ENCODE results near the gene ZC2HC1B.
"Not testable (repeated sequence)": the region's sequence is repeated elsewhere in the genome, so short reads cannot be mapped to it uniquely, and the experiment has no call there.

Gene ZC2HC1B

DNA sequence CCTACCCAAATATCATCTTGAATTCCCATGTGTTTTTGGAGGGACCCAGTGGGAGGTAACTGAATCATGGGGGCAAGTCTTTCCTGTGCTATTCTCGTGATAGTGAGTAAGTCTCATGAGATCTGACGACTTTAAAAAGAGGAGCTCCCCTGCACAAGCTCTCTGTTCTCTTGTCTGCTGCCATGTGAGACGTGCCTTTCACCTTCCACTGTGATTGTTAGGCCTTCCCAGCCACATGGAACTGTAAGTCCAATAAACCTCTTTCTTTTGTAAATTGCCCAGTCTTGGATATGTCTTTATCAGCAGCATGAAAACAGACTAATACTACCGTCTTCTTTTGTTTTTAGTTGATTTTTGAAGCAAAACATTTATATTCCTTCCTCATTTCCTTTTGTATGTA is 52.8 kb downstream of the ZC2HC1B start:
- H3K27ac ChIP-seq; DNase-seq (ENCODE audit: low read depth, low spot score): not testable (repeated sequence)

DNA sequence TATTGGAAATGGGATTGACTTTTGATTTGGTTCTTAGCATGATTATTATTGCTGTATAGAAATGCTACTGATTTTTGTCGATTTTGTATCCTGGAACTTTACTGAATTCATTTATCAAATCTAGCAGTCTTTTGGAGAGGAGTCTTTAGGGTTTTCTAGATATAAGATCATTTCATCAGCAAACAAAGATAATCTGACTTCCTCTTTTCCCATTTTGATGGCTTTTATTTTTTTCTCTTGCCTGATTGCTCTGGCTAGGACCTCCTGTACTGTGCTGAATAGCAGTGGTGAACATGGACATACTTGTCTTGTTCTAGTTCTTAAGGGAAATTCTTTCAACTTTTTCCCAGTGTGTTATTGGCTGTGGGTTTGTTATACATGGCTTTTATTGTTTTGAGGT is 64.6 kb downstream of the ZC2HC1B start:
- DNase-seq (ENCODE audit: low read depth, low spot score) = no peak
- no peak overlapping the region for H3K27ac ChIP-seq

DNA sequence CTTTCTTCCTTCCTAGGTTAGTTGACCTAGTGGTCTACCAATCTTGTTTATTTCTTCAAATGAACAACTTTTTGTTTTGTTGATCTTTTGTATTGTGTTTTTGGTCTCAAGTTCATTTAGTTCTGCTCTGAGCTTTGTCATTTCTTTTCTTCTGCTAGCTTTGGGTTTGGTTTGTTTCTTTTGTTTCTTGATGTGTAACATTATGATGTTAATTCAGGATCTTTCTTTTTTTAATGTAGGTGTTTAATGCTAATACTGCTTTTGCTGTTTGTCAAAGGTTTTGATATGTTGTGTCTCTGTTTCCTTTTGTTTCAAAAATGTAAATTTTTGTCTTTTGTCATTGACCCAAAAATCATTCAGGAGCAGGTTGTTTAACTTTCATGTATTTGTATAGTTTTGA is 65.7 kb downstream of the ZC2HC1B start:
- no peak for DNase-seq (ENCODE audit: low read depth, low spot score)
- no peak overlapping the region for H3K27ac ChIP-seq

DNA sequence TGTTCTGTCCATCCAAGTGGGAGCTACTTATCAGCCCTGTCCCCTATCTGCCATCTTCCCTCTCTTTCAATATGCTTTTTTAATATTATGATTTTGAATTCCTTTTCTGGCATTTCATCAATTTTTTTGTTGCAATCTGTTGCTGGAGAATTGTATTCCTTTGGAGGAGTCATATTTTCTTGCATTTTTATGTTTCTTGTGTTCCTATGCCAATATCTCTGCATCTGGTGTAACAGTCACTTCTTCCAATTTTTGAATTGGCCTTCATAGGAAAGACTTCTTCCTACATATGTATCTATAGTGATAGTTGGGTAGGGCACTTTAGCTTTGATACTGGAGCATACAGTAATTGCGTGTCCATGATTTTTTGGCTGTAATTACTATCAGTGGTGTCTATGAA is 70.1 kb downstream of the ZC2HC1B start:
- H3K27ac ChIP-seq = no peak overlapping the region
- no peak for DNase-seq (ENCODE audit: low read depth, low spot score)

DNA sequence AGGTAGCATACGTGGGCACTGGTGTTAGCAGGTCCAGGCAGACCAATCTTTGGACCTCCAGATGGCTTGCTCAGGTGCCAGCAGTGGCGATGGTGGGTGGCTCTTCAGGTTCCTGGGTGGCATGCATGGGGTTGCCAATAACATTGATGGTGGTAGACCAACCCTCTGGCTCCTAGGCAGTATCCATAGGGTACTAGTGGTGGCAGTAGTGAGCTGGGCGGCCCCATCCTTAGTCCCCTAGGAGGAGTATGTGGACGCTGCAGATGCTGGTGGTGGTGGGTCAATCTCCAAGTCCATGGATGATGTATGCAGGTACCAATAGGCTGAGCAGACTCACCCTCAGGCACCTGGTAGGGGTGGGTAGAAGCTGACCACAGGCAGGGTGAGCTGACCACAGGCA is 70.6 kb downstream of the ZC2HC1B start:
- DNase-seq (ENCODE audit: low read depth, low spot score) = no peak
- H3K27ac ChIP-seq = no peak overlapping the region

DNA sequence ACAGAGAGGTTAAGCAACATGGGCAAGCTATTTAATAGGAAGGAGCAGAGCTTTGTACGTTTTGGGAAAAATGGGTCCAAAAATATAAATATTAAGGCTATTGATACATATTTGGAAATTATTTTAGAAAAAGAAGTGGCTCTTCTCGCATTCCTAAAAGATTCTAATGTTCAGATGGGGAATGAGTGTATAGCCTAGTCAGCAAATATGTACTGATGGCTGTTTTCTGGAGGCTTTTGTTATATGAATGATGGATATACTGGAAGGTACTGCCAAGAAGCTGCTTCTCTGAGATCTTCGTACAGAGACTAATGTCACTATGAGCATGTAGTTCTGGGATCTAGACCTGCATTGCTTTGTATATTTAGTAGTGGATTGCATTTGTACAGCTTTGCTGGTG is 72.1 kb downstream of the ZC2HC1B start:
- no peak for DNase-seq (ENCODE audit: low read depth, low spot score)
- H3K27ac ChIP-seq = no peak overlapping the region

DNA sequence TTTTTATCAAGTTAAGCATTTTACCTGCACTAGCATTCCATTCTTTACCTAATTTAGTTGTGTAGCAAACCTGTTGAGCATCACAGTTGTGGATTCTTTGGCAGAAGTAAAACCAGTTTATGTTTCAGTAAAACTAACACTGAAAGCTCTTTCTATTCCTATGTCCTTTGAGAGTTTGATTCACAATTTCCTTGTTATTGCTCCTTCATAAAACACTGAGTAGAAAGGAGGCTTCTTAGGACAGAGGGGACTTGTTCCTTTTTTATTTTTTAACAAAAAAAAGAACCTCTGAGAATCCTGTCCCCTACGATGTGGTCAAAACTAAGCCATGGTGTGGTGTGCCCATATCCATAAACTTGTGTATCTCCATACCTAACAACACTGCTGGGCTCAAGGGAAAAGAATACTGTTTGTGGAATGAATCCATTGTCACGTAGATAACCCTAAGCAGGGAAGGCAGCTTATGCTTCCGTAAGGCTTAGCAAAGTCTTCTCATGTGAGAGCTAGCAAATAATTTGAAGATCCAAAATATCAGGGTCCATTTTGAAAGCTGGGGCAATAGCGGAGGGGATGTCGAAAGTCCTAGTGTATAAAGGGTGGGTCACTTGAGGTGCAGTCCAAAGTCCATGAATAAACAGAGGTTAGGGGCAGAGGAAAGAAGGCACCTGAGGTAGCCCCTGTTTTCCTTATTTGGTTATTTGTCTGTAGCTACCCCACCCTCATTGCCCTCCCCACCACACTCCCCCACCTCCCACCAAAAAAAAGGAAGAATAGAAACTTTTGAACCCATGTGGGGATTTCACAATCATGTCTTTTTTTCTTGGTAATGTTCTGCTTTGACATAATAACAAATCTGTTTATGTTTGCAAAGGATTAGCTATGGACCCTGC is 72.7 kb downstream of the ZC2HC1B start:
- H3K27ac ChIP-seq = no peak overlapping the region
- DNase-seq (ENCODE audit: low read depth, low spot score) = no peak

DNA sequence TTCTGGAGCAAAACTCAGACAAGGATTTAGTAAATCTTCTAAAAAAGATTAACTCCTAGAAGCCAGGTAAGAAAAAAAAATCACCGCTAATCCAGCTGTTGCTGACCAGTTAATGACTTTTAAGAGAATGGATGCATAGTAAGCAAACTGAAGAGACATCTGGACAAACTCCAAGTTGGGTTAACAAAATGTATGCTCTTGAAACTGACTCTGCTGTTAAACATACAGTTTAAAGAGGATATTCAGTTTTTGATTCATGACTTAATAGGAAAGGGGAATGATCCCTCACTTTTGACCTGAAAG is 73.3 kb downstream of the ZC2HC1B start:
- no peak overlapping the region for H3K27ac ChIP-seq
- no peak for DNase-seq (ENCODE audit: low read depth, low spot score)

DNA sequence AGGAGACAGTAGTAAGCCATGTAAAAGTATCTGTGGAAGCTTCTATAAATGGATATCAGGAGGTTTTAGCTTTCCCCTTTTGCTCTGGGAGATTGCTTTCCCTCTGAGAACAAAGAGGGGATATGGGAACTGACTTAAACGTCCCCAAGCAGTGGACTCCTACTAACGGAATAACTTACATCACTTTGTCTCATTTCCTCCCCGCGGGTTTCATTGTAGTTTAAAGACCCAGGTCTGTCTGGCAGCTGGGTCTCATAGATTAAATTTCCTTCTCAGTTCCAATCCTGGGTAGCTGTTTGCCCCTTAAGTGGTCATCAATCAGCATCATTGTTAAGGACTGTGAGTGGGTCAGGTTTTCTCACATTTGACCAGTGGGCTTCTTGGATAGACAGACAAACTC is 75.1 kb downstream of the ZC2HC1B start:
- no peak overlapping the region for H3K27ac ChIP-seq
- no peak for DNase-seq (ENCODE audit: low read depth, low spot score)

DNA sequence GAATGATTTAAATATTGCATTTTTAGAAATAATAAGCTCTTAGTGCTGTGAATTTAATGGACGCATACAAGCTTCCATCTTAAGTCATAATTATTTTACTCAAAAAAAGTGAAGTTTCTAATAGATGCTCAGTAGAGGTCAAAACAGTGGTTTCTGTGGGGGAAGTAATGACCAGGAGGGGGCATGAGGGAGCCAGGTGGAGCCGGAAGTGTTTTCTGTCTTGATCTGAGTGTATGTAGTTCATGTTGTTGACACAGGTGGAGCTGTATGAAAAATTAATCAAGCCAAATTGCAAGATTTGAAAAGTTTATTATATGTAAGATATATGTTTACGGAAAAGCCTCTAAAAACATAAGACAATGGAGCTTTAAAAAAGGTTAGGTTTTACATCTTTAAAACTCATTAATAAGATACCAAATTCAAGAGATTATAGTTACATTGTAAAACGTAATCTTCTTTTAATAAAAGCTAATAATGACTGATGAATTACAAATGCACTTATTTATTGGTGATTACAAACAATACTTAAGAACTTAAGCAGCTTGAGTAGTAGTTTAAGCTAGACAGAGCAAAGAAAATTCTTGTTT is 75.8 kb downstream of the ZC2HC1B start:
- DNase-seq (ENCODE audit: low read depth, low spot score) = no peak
- no peak overlapping the region for H3K27ac ChIP-seq

DNA sequence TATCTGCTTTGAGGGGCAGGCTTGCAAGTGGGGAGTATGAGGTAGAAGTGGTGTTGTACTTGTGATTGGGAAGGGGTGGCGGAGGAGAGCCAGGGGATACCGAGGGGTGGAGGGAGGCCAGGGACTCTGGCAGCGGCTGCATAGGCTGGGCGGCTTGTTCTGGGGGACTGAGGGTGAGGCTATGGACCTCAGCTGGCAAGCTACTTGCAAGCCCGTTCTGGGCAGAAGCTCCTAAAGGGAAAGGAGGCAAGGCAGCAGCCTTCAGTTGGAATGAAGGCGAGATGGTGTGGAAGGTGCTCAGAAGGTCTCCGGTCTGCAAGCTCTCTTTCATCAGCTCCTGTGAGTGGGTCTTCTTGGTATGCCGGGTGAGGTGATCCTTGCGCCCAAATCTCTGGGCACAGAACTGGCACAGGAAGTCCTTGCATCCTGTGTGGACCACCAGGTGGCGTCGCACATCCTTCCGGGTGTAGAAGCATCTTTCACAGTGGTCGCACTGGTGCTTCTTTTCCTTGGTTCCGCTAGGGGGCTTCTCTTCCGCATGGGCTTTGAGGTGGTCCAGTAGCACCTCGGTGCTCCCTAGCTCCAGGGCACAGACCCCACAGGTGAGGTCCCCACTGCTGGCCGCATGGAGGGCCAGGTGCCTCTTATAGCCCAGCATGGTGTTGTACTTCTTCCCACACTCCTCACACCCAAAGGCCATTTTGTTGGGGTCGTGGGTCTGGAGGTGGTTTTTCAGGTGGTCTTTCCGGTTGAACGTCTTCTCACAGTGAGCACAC is 77.8 kb downstream of the ZC2HC1B start:
- DNase-seq (ENCODE audit: low read depth, low spot score) = no peak

DNA sequence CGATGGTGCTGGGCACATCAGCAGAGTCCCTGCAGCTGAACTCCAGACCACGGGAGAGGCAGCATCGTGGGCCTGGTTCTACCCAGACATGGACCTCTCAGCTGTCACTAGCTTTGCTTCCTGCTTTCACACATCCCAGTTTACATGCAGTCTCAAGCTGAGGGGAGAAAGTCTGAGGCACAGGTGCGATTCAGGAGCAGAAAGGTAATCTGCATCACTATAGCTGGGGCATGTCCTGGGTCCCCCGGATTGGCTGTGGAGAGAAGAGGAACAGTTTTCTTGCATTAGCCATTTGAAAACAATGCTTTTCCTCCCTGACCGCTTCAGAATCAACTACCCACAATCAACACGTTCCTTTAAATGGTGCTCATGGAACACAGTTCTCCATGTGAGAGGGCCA is 83.9 kb downstream of the ZC2HC1B start:
- DNase-seq (ENCODE audit: low read depth, low spot score) = no peak
- no peak overlapping the region for H3K27ac ChIP-seq

More for the DNA sequence above, 77.8 kb downstream of the ZC2HC1B start:
- H3K27ac ChIP-seq = no peak overlapping the region

DNA sequence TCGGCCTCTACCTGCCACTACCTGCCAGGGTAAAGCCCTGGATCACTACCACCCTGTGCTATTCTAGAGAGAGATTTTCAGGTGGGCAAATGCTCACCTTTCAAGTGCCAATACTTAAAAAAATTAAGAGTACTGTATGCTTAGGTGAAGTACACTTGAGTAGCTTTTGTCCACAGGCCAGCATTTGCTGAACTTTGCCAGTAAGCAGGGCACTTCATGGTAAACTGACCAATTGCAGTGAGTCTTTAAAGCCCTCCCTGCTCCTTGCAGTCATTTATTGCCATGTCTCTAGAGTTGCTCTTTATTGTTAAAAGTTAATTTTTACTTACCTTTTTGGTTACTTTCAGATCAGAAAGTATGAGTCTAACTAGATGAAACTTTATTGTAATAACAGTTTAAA is 85.3 kb downstream of the ZC2HC1B start:
- DNase-seq (ENCODE audit: low read depth, low spot score) = no peak

DNA sequence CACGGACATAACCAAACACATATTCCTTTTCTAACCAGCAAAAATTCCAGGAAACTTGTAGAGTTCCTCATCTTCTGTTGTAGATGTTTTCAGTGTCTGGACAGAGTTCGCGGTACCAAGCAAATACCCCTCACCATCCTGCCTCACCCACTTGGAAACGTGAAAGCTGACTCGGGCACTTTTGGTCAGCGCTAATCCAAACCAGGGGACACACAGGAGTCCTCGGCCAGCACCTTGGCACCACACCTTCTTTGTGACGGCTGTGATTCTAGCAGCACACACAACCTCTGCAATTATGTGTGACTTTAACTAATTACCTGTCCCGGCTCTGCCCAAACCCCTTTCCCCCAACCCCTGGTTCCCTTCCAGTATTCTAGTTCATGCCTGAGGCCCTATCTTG is 85.7 kb downstream of the ZC2HC1B start:
- DNase-seq (ENCODE audit: low read depth, low spot score) = no peak
- H3K27ac ChIP-seq = no peak overlapping the region

More for the DNA sequence above, 85.3 kb downstream of the ZC2HC1B start:
- no peak overlapping the region for H3K27ac ChIP-seq

DNA sequence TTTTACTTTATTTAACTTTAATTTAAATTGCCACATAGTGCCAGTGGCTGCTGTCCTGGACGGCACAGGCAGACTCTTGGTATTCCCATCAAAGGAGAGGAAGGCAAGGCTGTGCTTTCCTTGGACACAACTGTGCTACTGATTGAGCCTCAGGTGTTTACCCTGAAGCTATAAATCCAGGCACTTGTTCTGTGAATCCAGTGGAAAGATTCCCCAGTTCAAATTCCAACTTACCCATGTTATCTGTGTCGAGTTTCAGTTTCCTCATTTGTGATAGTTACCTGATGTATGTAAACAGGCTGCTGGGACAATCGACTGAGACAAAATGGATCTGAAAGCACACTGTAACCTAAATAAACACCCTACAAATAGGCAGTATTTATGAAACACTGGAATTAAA is 86.6 kb downstream of the ZC2HC1B start:
- DNase-seq (ENCODE audit: low read depth, low spot score) = no peak
- no peak overlapping the region for H3K27ac ChIP-seq

DNA sequence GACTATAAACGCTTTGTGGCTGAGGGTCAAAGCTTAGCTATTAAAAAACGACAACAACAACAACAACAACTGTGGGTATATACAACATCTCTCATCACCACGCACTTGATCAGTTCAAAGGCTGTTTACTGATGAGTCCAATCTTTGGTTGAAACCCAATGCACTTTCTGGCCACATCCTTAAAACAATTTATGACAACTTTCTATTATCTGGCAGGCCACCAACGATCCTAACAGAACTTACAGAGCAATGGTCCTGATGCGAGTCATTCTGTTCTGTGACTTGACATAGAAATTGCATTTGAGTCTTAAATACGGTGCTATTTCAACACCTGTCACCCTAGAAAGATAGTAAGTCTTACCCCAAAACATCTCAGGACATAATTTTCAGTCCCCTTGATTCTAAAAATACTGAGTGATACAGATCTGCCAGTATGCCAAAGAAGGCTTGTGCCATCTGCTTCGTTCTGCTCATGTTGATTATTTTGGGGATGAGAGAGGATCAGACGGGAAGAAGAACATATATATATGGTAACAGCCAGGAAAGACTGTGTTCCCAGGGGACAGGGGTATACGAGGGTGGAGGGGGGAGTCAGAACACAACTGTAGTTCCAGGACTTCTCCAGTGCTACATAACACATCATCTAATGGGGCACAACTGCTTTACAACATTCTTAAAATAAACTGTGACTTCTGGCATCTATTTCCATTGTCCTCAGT is 87.9 kb downstream of the ZC2HC1B start:
- no peak for DNase-seq (ENCODE audit: low read depth, low spot score)

DNA sequence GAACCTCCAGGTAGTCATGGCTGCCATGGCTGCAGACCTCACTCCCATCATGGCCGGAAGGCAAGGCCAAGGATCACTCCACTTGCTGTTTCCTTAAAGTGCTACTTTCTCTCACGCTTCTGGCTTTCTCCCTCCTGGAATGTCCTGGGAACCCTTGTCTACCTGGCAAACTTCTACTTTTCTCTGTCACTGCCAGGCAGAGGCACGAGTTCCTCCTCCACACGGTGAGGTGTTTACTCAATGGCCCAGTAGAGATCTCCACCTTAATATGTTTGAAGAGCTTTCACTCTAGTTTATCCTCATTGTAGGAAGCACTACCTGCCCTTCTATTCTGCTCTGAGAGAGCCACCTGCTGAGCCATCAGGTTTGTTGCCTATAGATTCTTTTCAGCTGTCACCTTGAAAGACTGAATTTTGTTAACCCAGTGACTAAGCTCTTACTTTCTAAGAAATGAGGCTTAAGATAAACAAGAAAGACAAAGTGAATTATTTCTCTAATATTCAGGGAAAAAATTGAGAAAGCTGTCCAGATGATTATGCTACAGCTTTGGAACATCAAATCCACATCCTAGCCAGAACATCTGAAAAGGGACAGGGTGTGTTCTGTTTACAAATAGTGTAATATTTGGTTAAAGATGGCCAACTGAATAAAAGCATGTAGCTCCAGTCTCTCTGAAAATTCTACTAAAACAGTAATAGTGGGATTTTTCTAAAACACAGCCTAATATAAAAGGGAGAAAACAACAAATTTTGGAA is 88.8 kb downstream of the ZC2HC1B start:
- DNase-seq (ENCODE audit: low read depth, low spot score) = no peak

More for the DNA sequence above, 87.9 kb downstream of the ZC2HC1B start:
- H3K27ac ChIP-seq = no peak overlapping the region

DNA sequence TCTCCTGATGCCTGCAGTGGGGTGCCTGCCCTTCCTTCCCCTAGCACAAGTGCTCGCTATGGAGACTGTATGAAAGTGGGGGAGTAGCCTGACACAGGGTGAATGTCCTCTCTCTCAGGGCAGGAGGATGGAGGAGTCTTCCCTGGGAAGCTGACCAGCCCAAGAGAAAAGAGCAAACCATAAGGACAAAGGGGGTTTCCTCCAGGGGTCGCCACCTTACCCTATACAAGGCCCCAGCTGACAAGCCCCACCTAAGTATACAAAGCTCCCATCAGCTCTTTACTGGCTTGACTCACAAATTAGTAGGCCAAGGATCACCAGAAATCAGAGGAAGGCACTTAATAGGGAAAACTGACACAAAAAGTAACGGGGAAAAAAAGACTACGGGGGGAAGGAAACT is 89.6 kb downstream of the ZC2HC1B start:
- DNase-seq (ENCODE audit: low read depth, low spot score) = no peak
- no peak overlapping the region for H3K27ac ChIP-seq

More for the DNA sequence above, 88.8 kb downstream of the ZC2HC1B start:
- no peak overlapping the region for H3K27ac ChIP-seq

DNA sequence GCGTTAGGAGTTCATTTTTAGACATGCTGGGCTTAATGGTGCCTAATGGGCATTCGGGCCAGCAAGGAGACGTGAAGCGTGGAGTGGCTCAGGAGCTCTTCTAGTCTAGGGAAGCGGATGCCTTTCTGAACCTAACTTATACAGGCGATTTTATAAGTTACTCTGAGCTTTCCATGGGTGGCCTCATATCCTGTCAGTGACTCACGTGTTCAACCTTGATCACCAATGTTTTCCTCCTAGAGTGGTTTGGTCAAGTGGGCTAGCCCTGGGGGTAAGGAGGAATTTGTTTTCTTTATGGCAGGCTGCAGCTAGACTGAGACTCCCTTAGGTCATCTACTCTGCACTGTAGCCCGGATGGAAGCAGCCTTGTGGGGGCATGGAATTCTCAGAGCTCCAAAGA is 91.7 kb downstream of the ZC2HC1B start:
- no peak overlapping the region for H3K27ac ChIP-seq
- DNase-seq (ENCODE audit: low read depth, low spot score) = no peak

DNA sequence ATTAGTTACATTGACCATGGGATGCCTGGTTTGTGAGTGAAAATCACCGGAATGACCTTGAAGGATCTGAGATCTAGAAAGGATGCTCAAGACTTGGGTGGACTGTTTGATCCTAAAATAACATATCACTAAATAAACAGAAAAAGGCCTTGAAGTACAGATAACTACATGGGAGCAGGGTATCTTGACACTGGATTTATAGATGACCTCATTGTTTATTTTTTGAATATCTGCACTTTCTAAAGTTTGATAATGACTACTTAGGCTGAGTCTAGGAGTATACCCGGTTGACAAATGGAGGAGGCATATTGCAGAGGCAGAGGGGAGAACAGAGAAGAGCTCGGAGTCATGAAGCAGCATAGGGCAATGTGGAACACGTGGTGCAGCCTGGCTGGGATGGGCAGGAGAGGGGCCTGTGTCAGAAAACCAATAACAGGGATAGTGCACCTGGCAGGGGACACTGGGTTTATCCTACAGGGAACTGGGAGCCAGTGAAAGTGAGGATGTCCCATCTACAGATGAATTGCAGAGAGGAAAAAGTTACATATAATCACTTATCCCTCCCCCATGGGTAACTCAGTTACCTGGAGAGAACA is 93.5 kb downstream of the ZC2HC1B start:
- DNase-seq (ENCODE audit: low read depth, low spot score) = no peak
- H3K27ac ChIP-seq = no peak overlapping the region
